DND-41 (cell line): ENCODE results near the gene AREL1.

Source experiments
- EZH2 ChIP-seq: IDR thresholded peaks from 3 replicates; pipeline ENCODE4 v1.6.1; 2012; ENCODE audit warnings: borderline replicate concordance, low read depth, mild to moderate bottlenecking, moderate library complexity, low read length, inconsistent platforms; ENCODE audit not compliant: severe bottlenecking
- TF ChIP-seq, protein P1 (sequence below): IDR thresholded peaks from 2 replicates; pipeline ENCODE4 v1.5.1; 2012; ENCODE audit warnings: borderline replicate concordance, low read length, moderate library complexity, mild to moderate bottlenecking; ENCODE audit not compliant: poor library complexity, severe bottlenecking; ENCODE audit errors: extremely low read depth

- TF ChIP-seq, protein P1, sequence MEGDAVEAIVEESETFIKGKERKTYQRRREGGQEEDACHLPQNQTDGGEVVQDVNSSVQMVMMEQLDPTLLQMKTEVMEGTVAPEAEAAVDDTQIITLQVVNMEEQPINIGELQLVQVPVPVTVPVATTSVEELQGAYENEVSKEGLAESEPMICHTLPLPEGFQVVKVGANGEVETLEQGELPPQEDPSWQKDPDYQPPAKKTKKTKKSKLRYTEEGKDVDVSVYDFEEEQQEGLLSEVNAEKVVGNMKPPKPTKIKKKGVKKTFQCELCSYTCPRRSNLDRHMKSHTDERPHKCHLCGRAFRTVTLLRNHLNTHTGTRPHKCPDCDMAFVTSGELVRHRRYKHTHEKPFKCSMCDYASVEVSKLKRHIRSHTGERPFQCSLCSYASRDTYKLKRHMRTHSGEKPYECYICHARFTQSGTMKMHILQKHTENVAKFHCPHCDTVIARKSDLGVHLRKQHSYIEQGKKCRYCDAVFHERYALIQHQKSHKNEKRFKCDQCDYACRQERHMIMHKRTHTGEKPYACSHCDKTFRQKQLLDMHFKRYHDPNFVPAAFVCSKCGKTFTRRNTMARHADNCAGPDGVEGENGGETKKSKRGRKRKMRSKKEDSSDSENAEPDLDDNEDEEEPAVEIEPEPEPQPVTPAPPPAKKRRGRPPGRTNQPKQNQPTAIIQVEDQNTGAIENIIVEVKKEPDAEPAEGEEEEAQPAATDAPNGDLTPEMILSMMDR, result no peak
- no peak for TF ChIP-seq EZH2
These were observed 57.9 kb downstream of the AREL1 start for GRCh38 chr14:74654931-74655330.
